ENCODE measurements around the gene ZFYVE9. TPM values are rescaled to one million over a fixed set of nuclear protein-coding genes. Genes with fewer than 3 reads are reported as not detected.
A peak's percentile ranks its signal among the peaks of the same experiment; 100 is the strongest.

ZFYVE9 gene
- total and polyA plus RNA-seq, 2 of the 8 experiments (the other 6 are each of a cell fraction or from before 2014, with no cell fraction given): 5.8 to 26.5 TPM

GRCh38 chr1:52140633-52141512, 1.0 kb upstream of the ZFYVE9 start:
- Histone ChIP-seq H2AFZ (ENCODE audit: low read length) (peak overlapping the region; percentile 74; the same call in 1 of the 2 replicates), H2BK120ac (replicated peaks; ENCODE audit: low read depth, low read length) (no peak overlapping the region), H3K9me3 (ENCODE audit: insufficient read depth in 2 of 2, low read depth in 1 of 2, low read length in 1 of 2) (no peaks in the 10 kb centered on the region), H2BK12ac (ENCODE audit: low read depth, low read length) (no peak overlapping the region), H3K14ac (ENCODE audit: insufficient read length) (no peak overlapping the region), H4K8ac (ENCODE audit: extremely low read depth, insufficient read depth, low read length) (no peak overlapping the region), H3K23me2 (ENCODE audit: low read depth, low read length) (peaks cover 4% of the 10 kb centered on the region; the same call in 1 of the 2 replicates), H3K27ac (ENCODE audit: low read depth, low read length) (no peak overlapping the region), H4K91ac (replicated peaks; ENCODE audit: insufficient read length, low read length) (no peak overlapping the region), H4K5ac (ENCODE audit: insufficient read length, low read depth, low read length) (no peak overlapping the region), H3K79me2 (ENCODE audit: control insufficient read depth in 1 of 2, insufficient read depth in 2 of 2, low read length in 2 of 2) (peaks cover 0 to 31% of the 10 kb centered on the region in 2 experiments; a peak in 3 of 4 replicates), H3K23ac (ENCODE audit: insufficient read length) (no peak overlapping the region), H4K20me1 (replicated peaks in 1 of 2; ENCODE audit: control insufficient read depth in 1 of 2, insufficient read depth in 2 of 2, low read length in 2 of 2) (no peaks in the 10 kb centered on the region), H3K27me3 (replicated peaks in 1 of 4; ENCODE audit: control insufficient read depth in 3 of 4, extremely low read depth in 1 of 4, insufficient read depth in 3 of 4, low read length in 3 of 4) (no peaks in the 10 kb centered on the region; a peak in 1 of 7 replicates), H2BK15ac (ENCODE audit: low read length) (no peak overlapping the region), H3K18ac (ENCODE audit: extremely low read depth, low read length) (no peak overlapping the region), H3K36me3 (ENCODE audit: control insufficient read depth in 2 of 4, insufficient read depth in 4 of 4, low read length in 3 of 4) (no peaks in the 10 kb centered on the region), H3K4me3 (ENCODE audit: extremely low read depth in 1 of 4, insufficient read depth in 2 of 4, low read depth in 3 of 4, low read length in 4 of 4) (peak overlapping the region in 2 of 4 experiments; percentile 81 to 89; a peak in 4 of 8 replicates), H3K9ac (replicated peaks in 1 of 4; ENCODE audit: extremely low read depth in 1 of 4, low read depth in 3 of 4, low read length in 3 of 4) (no peak overlapping the region; a peak in 1 of 7 replicates), H3K4me1 (replicated peaks in 1 of 4; ENCODE audit: control insufficient read depth in 3 of 4, insufficient read depth in 4 of 4, low read length in 3 of 4) (no peaks in the 10 kb centered on the region), H2AK5ac (ENCODE audit: low read depth, low read length) (no peak overlapping the region), H2BK5ac (ENCODE audit: low read depth, low read length) (no peak overlapping the region), H2BK20ac (ENCODE audit: low read length) (no peak overlapping the region), H3K56ac (replicated peaks; ENCODE audit: insufficient read length, low read depth, low read length) (no peak overlapping the region), H3K4ac (replicated peaks; ENCODE audit: insufficient read length, low read depth, low read length) (no peak overlapping the region), H3K79me1 (ENCODE audit: low read depth, low read length) (no peaks in the 10 kb centered on the region), H3K4me2 (ENCODE audit: insufficient read depth in 1 of 2, low read depth in 2 of 2, low read length in 2 of 2) (peak overlapping the region; percentile 53 to 87)
- no peak for TF ChIP-seq ZNF274 (IDR thresholded peaks at IDR 0.05; ENCODE audit: borderline replicate concordance, extremely low read depth, low read length)
- TF ChIP-seq CEBPB (IDR thresholded peaks at IDR 0.05; ENCODE audit: low read depth, low read length): no peak
- TF ChIP-seq SP4 (IDR thresholded peaks at IDR 0.05; ENCODE audit: low read length): no peak
- TF ChIP-seq NRF1 (IDR thresholded peaks at IDR 0.05; ENCODE audit: low read depth, low read length): no peak
- no peak for TF ChIP-seq TAF1 (IDR thresholded peaks at IDR 0.05; ENCODE audit: low read depth, low read length)
- TF ChIP-seq PHF8 (conservative IDR thresholded peaks at IDR 0.05; ENCODE audit: low read depth, low read length): no peak
- TF ChIP-seq RNF2 (IDR thresholded peaks at IDR 0.05; ENCODE audit: borderline replicate concordance, low read depth, low read length, missing control alignments, poor library complexity, severe bottlenecking): no peak
- TF ChIP-seq HDAC2 (IDR thresholded peaks at IDR 0.05; ENCODE audit: borderline replicate concordance in 1 of 2, low read depth in 2 of 2, low read length in 2 of 2): no peak
- no peak for TF ChIP-seq JUND (IDR thresholded peaks at IDR 0.05; ENCODE audit: low read length)
- no peak for TF ChIP-seq TEAD4 (IDR thresholded peaks at IDR 0.05; ENCODE audit: low read depth, low read length)
- no peak for DNase-seq (ENCODE audit: low read depth in 1 of 2, low spot score in 2 of 2)
- WGBS, 2 experiments (ENCODE audit: extremely low coverage in 1 of 2, insufficient coverage in 1 of 2, insufficient read length in 1 of 2, insufficient replicate concordance in 2 of 2, low coverage in 1 of 2, low lambda C conversion rate in 2 of 2, missing lambda C conversion rate in 1 of 2): 54% methylated on average over 2 of the region's 2 CpGs; no CpG with 5 or more reads in 1 of the 2 experiments
- POLR2A ChIA-PET (ENCODE audit: partially characterized antibody): interaction anchor here (1.2 kb wide), 1 partner anchor 207 kb away, joined by 3 read pairs; no protein-coding TSS in a partner anchor
- CTCF ChIA-PET (ENCODE audit: partially characterized antibody): interaction anchor here (0.7 to 1.8 kb wide), 4 partner anchors 16 to 216 kb away, joined by 3 to 5 read pairs (median 4); no protein-coding TSS in a partner anchor
- FAIRE-seq: no peak

All from H1 (cell line).